ENCODE data around the gene TPRN. TPM values are rescaled to one million over a fixed set of nuclear protein-coding genes. Genes with fewer than 3 reads are reported as not detected.
A peak's percentile ranks its signal among the peaks of the same experiment; 100 is the strongest.

Gene TPRN
- polyA plus RNA-seq, 1 donor: 32.1 TPM

DNA sequence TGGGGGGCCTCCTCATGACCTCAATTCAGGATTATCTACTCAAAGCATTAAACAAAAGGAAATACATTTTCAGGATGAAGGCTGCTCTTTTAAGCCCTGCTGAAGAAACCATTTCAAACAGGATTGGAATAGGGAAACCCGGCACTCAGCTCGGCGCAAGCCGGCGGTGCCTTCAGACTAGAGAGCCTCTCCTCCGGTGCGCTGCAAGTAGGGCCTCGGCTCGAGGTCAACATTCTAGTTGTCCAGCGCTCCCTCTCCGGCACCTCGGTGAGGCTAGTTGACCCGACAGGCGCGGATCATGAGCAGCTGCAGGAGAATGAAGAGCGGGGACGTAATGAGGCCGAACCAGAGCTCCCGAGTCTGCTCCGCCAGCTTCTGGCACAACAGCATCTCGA, 4.2 kb upstream of the TPRN start:
- no peak for DNase-seq
- 20% methylated on average over 1 of the region's 21 CpGs for WGBS (ENCODE audit: insufficient coverage, low lambda C conversion rate)

DNA sequence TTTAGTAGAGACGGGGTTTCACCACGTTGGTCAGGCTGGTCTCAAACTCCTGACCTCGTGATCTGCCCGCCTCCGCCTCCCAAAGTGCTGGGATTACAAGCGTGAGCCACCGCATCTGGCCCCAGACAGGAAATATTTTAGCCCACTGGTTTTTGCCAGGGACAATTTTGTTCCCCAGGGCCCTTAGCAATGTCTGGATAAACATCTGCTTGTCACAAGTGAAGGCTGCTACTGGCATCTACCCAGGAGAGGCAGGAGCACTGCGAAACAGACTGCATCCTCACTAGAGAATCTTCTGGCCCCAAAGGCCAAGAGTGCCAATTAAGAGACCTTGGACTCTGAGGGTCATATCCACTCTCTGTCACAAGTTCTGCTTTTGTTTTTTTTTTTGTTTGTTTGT, 2.4 kb upstream of the TPRN start:
- peaks cover 3% of the 10 kb centered on the region for H3K36me3 ChIP-seq (ENCODE audit: control insufficient read depth, insufficient read depth, low read length)
- H3K27me3 ChIP-seq (ENCODE audit: control insufficient read depth, insufficient read depth, low read length): no peaks in the 10 kb centered on the region
- no peak overlapping the region for H3K4me3 ChIP-seq (ENCODE audit: low read length)
- no peaks in the 10 kb centered on the region for H3K9me3 ChIP-seq (ENCODE audit: control insufficient read depth, low read depth, low read length)
- no CpG with 5 or more reads among the region's 8 CpGs for WGBS (ENCODE audit: insufficient coverage, low lambda C conversion rate)
- H3K27ac ChIP-seq (ENCODE audit: low read length): no peak overlapping the region
- no peak for DNase-seq
- H3K4me1 ChIP-seq (ENCODE audit: control insufficient read depth, insufficient read depth, low read length): peaks cover 42% of the 10 kb centered on the region

More for the DNA sequence above, 4.2 kb upstream of the TPRN start:
- Histone ChIP-seq H3K27ac (ENCODE audit: low read length) (peak overlapping the region; percentile 48), H3K4me3 (ENCODE audit: low read length) (peak overlapping the region; percentile 95), H3K9me3 (ENCODE audit: control insufficient read depth, low read depth, low read length) (no peaks in the 10 kb centered on the region), H3K36me3 (ENCODE audit: control insufficient read depth, insufficient read depth, low read length) (peaks cover 4% of the 10 kb centered on the region), H3K27me3 (ENCODE audit: control insufficient read depth, insufficient read depth, low read length) (no peaks in the 10 kb centered on the region), H3K4me1 (ENCODE audit: control insufficient read depth, insufficient read depth, low read length) (peaks cover 27% of the 10 kb centered on the region)

- peak overlapping the region; percentile 76 for H3K4me3 ChIP-seq (ENCODE audit: low read length)
- peak overlapping the region; percentile 82 for H3K27ac ChIP-seq (ENCODE audit: low read length)
- H3K9me3 ChIP-seq (ENCODE audit: control insufficient read depth, low read depth, low read length): no peaks in the 10 kb centered on the region
- DNase-seq: no peak
- peaks cover 55% of the 10 kb centered on the region for H3K4me1 ChIP-seq (ENCODE audit: control insufficient read depth, insufficient read depth, low read length)
- H3K36me3 ChIP-seq (ENCODE audit: control insufficient read depth, insufficient read depth, low read length): peaks cover 3% of the 10 kb centered on the region
- H3K27me3 ChIP-seq (ENCODE audit: control insufficient read depth, insufficient read depth, low read length): no peaks in the 10 kb centered on the region
- no CpG with 5 or more reads among the region's 23 CpGs for WGBS (ENCODE audit: insufficient coverage, low lambda C conversion rate)
These were observed 796 bp upstream of the TPRN start for GRCh38 chr9:137201205-137201868.

- no peaks in the 10 kb centered on the region for H3K9me3 ChIP-seq (ENCODE audit: control insufficient read depth, low read depth, low read length)
- H3K27me3 ChIP-seq (ENCODE audit: control insufficient read depth, insufficient read depth, low read length): no peaks in the 10 kb centered on the region
- peak overlapping the region; percentile 67 for H3K4me3 ChIP-seq (ENCODE audit: low read length)
- no CpG with 5 or more reads among the region's 51 CpGs for WGBS (ENCODE audit: insufficient coverage, low lambda C conversion rate)
- peaks cover 67% of the 10 kb centered on the region for H3K4me1 ChIP-seq (ENCODE audit: control insufficient read depth, insufficient read depth, low read length)
- DNase-seq: peak in 1 of 2 donors; percentile 22
- peaks cover 3% of the 10 kb centered on the region for H3K36me3 ChIP-seq (ENCODE audit: control insufficient read depth, insufficient read depth, low read length)
- peak overlapping the region; percentile 83 for H3K27ac ChIP-seq (ENCODE audit: low read length)
These were observed 975 bp downstream of the TPRN start for GRCh38 chr9:137199411-137200121.

GRCh38 chr9:137198902-137199283, 1.6 kb downstream of the TPRN start:
- no peak for DNase-seq
- H3K27me3 ChIP-seq (ENCODE audit: control insufficient read depth, insufficient read depth, low read length): no peaks in the 10 kb centered on the region
- H3K4me1 ChIP-seq (ENCODE audit: control insufficient read depth, insufficient read depth, low read length): peaks cover 63% of the 10 kb centered on the region
- WGBS (ENCODE audit: insufficient coverage, low lambda C conversion rate): no CpG with 5 or more reads among the region's 11 CpGs
- H3K4me3 ChIP-seq (ENCODE audit: low read length): peak overlapping the region; percentile 67
- H3K27ac ChIP-seq (ENCODE audit: low read length): peak overlapping the region; percentile 83
- peaks cover 3% of the 10 kb centered on the region for H3K36me3 ChIP-seq (ENCODE audit: control insufficient read depth, insufficient read depth, low read length)
- no peaks in the 10 kb centered on the region for H3K9me3 ChIP-seq (ENCODE audit: control insufficient read depth, low read depth, low read length)

GRCh38 chr9:137198051-137198901, 2.3 kb downstream of the TPRN start:
- Histone ChIP-seq H3K27ac (ENCODE audit: low read length) (peak overlapping the region; percentile 83), H3K4me1 (ENCODE audit: control insufficient read depth, insufficient read depth, low read length) (peaks cover 61% of the 10 kb centered on the region), H3K9me3 (ENCODE audit: control insufficient read depth, low read depth, low read length) (no peaks in the 10 kb centered on the region), H3K27me3 (ENCODE audit: control insufficient read depth, insufficient read depth, low read length) (no peaks in the 10 kb centered on the region), H3K4me3 (ENCODE audit: low read length) (peak overlapping the region; percentile 67), H3K36me3 (ENCODE audit: control insufficient read depth, insufficient read depth, low read length) (peaks cover 7% of the 10 kb centered on the region)
- WGBS (ENCODE audit: insufficient coverage, low lambda C conversion rate): no CpG with 5 or more reads among the region's 19 CpGs
- peak; percentile 67 to 85 for DNase-seq

DNA sequence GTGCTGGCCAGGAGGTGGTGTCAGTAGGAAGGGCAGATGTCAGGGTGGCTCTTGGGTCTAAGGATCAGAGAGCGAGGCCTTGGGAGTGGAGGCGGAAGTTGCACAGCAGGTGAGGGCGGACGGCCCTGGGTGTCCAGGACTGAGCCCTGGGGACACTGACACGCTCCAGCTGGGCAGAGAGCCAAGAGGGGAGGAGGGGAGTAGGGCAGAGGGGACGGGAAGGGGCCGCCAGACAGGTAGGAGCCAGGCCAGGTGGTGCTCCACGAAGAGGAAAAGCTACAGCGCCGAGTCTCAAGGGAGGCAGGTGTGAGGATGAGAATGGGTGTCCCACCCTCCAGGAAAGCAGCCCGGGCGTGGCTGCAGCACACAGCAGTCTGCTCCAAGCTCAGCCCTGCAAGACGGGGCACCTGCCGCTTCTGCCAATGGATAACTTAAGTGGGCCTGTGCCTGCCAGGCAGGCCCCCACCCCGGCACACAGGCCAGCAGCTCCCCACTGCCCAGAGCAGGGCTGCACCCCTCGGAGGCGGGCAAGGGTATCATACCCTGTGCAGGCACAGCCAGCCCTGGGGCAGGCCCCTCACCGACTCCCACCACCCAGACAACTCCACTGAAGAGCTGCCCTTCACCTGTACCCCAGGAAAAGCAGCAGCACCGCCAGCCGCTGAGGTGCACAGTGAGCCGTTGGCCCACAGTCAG, 4.9 kb downstream of the TPRN start:
- peaks cover 59% of the 10 kb centered on the region for H3K4me1 ChIP-seq (ENCODE audit: control insufficient read depth, insufficient read depth, low read length)
- H3K27me3 ChIP-seq (ENCODE audit: control insufficient read depth, insufficient read depth, low read length): no peaks in the 10 kb centered on the region
- no peaks in the 10 kb centered on the region for H3K9me3 ChIP-seq (ENCODE audit: control insufficient read depth, low read depth, low read length)
- 20% methylated on average over 1 of the region's 21 CpGs for WGBS (ENCODE audit: insufficient coverage, low lambda C conversion rate)
- H3K4me3 ChIP-seq (ENCODE audit: low read length): no peak overlapping the region
- H3K36me3 ChIP-seq (ENCODE audit: control insufficient read depth, insufficient read depth, low read length): peaks cover 30% of the 10 kb centered on the region
- H3K27ac ChIP-seq (ENCODE audit: low read length): peak overlapping the region; percentile 68
- peak; percentile 56 to 82 for DNase-seq

DNA sequence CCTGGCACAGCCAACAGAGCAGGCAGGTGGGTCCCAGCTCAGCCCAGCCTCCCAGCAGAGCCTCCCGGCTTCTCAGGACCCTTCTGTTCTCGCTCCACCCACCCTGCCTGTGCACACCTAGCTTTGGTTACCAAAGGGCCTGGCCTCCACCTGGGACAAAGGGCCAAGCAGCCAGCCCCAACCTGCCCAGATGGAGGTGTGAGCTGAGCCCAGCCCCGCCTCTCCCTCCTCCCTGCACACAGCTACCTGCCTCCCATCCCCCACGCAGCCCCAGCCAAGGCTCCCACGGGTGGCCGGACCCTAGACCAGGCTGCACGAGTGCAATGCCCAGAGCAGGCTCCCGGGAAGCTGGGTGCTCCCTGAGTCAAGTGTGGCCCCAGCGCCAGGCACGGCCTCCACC, 5.6 kb downstream of the TPRN start:
- Histone ChIP-seq H3K36me3 (ENCODE audit: control insufficient read depth, insufficient read depth, low read length) (peaks cover 38% of the 10 kb centered on the region), H3K4me3 (ENCODE audit: low read length) (no peak overlapping the region), H3K4me1 (ENCODE audit: control insufficient read depth, insufficient read depth, low read length) (peaks cover 67% of the 10 kb centered on the region), H3K27me3 (ENCODE audit: control insufficient read depth, insufficient read depth, low read length) (no peaks in the 10 kb centered on the region), H3K27ac (ENCODE audit: low read length) (peak overlapping the region; percentile 68), H3K9me3 (ENCODE audit: control insufficient read depth, low read depth, low read length) (no peaks in the 10 kb centered on the region)
- WGBS (ENCODE audit: insufficient coverage, low lambda C conversion rate): no CpG with 5 or more reads among the region's 10 CpGs
- DNase-seq: no peak

DNA sequence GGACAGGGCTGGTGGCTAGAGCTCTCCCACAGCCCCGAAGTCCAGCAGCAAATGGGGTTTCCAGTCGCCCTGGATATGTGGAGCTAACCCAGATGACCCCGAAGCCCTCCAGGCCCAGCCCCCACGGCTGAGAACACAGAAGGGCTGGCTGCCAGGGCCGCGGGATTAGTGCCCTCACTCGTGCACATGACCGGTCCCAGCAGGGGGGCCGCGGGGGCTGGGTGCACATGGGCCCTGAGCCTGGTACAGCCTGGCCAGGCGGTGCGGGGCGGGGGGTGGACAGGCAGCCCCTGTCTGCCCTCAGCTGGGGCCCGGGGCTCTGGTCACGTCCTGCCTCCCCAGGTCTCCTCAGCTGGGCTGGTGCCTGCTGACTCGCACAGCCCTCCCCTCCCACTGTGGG, 6.2 kb downstream of the TPRN start:
- Histone ChIP-seq H3K9me3 (ENCODE audit: control insufficient read depth, low read depth, low read length) (no peaks in the 10 kb centered on the region), H3K4me1 (ENCODE audit: control insufficient read depth, insufficient read depth, low read length) (peaks cover 69% of the 10 kb centered on the region), H3K4me3 (ENCODE audit: low read length) (no peak overlapping the region), H3K27me3 (ENCODE audit: control insufficient read depth, insufficient read depth, low read length) (no peaks in the 10 kb centered on the region), H3K27ac (ENCODE audit: low read length) (no peak overlapping the region), H3K36me3 (ENCODE audit: control insufficient read depth, insufficient read depth, low read length) (peaks cover 40% of the 10 kb centered on the region)
- DNase-seq: no peak
- WGBS (ENCODE audit: insufficient coverage, low lambda C conversion rate): no CpG with 5 or more reads among the region's 16 CpGs

- no peak overlapping the region for H3K27ac ChIP-seq (ENCODE audit: low read length)
- H3K27me3 ChIP-seq (ENCODE audit: control insufficient read depth, insufficient read depth, low read length): no peaks in the 10 kb centered on the region
- no peaks in the 10 kb centered on the region for H3K9me3 ChIP-seq (ENCODE audit: control insufficient read depth, low read depth, low read length)
- H3K4me3 ChIP-seq (ENCODE audit: low read length): no peak overlapping the region
- H3K4me1 ChIP-seq (ENCODE audit: control insufficient read depth, insufficient read depth, low read length): peaks cover 65% of the 10 kb centered on the region
- no peak for DNase-seq
- peaks cover 40% of the 10 kb centered on the region for H3K36me3 ChIP-seq (ENCODE audit: control insufficient read depth, insufficient read depth, low read length)
- no CpG with 5 or more reads among the region's 14 CpGs for WGBS (ENCODE audit: insufficient coverage, low lambda C conversion rate)
These were observed 6.8 kb downstream of the TPRN start for GRCh38 chr9:137193771-137194170.

Data from large intestine (tissue), 3 donors.